H1 (cell line): Measurements from ENCODE around the gene PCDHB13. TPM values are rescaled to one million over a fixed set of nuclear protein-coding genes. Genes with fewer than 3 reads are reported as not detected.
A peak's percentile ranks its signal among the peaks of the same experiment; 100 is the strongest.

Experiments
- CTCF ChIA-PET: fragments of 300-600 bp; sonication (Branson Sonifier 250); formaldehyde crosslinking; loops from one replicate; lab custom pipeline; 2021; ENCODE audit not compliant: partially characterized antibody; lab: Charles Lee
- POLR2A ChIA-PET: fragments of 300-600 bp; sonication (Branson Sonifier 250); formaldehyde crosslinking; loops from one replicate; lab custom pipeline; 2021; ENCODE audit warnings: inconsistent platforms; ENCODE audit not compliant: partially characterized antibody; lab: Charles Lee
- DNase-seq, 2 experiments: peaks; one replicate each; pipeline versions ENCODE4 v3.0.0 to v3.0.0-alpha.2; 2010 to 2022; ENCODE audit warnings: low spot score in 2 of 2, low read depth in 1 of 2, mixed read lengths in 1 of 2
- FAIRE-seq: peaks from 2 replicates; lab custom pipeline; 2011; peaks lifted over from hg19 to GRCh38; lab: Jason Lieb, UNC
- H2AFZ ChIP-seq: 2 replicates; pipeline ENCODE4 v1.8.1; 2012; ENCODE audit warnings: low read length, inconsistent platforms
- H2AK5ac ChIP-seq: 2 replicates; pipeline ENCODE4 v1.6.1; 2013; ENCODE audit warnings: low read depth, low read length
- H2BK120ac ChIP-seq: replicated peaks from 2 replicates; pipeline ENCODE3; 2013; ENCODE audit warnings: low read depth, low read length, inconsistent platforms
- H2BK12ac ChIP-seq: 2 replicates; pipeline ENCODE4 v1.6.1; 2013; ENCODE audit warnings: low read depth, low read length
- H2BK15ac ChIP-seq: 2 replicates; pipeline ENCODE4 v1.6.1; 2013; ENCODE audit warnings: low read length
- H2BK20ac ChIP-seq: 2 replicates; pipeline ENCODE4 v1.6.1; 2013; ENCODE audit warnings: low read length
- H2BK5ac ChIP-seq: 2 replicates; pipeline ENCODE4 v1.6.1; 2013; ENCODE audit warnings: low read depth, low read length
- H3K14ac ChIP-seq: 2 replicates; pipeline ENCODE4 v1.6.1; 2013; ENCODE audit warnings: inconsistent platforms; ENCODE audit not compliant: insufficient read length
- H3K18ac ChIP-seq: 2 replicates; pipeline ENCODE4 v1.6.1; 2013; ENCODE audit warnings: low read length; ENCODE audit errors: extremely low read depth
- H3K23ac ChIP-seq: 2 replicates; pipeline ENCODE4 v1.6.1; 2013; ENCODE audit warnings: inconsistent platforms; ENCODE audit not compliant: insufficient read length
- H3K23me2 ChIP-seq: 2 replicates; pipeline ENCODE4 v1.6.1; 2013; ENCODE audit warnings: low read depth, low read length
- H3K27ac ChIP-seq: 2 replicates; pipeline ENCODE4 v1.6.1; 2011; ENCODE audit warnings: low read depth, low read length, inconsistent platforms
- H3K27me3 ChIP-seq, 4 experiments: replicated peaks in 1 of 4; 1 replicate in 1 of 4; 2 replicates in 3 of 4; pipeline versions ENCODE4 v1.6.1 to v1.8.1; 2011 to 2013; ENCODE audit warnings: low read length in 3 of 4, mild to moderate bottlenecking in 3 of 4, inconsistent platforms in 2 of 4, mixed read lengths in 2 of 4, moderate library complexity in 1 of 4; ENCODE audit not compliant: control insufficient read depth in 3 of 4, insufficient read depth in 3 of 4; ENCODE audit errors: extremely low read depth in 1 of 4
- H3K36me3 ChIP-seq, 4 experiments: 2 replicates each; pipeline versions ENCODE4 v1.6.1 to v1.8.1; 2011 to 2013; ENCODE audit warnings: mild to moderate bottlenecking in 4 of 4, low read length in 3 of 4, moderate library complexity in 2 of 4, control low read depth in 1 of 4, inconsistent platforms in 1 of 4; ENCODE audit not compliant: insufficient read depth in 4 of 4, control insufficient read depth in 2 of 4
- H3K4ac ChIP-seq: replicated peaks from 2 replicates; pipeline ENCODE3; 2013; ENCODE audit warnings: low read length, low read depth, mixed read lengths, inconsistent platforms; ENCODE audit not compliant: insufficient read length
- H3K4me1 ChIP-seq, 4 experiments: replicated peaks in 1 of 4; 1 replicate in 1 of 4; 2 replicates in 3 of 4; pipeline versions ENCODE4 v1.6.1 to v1.8.1; 2011 to 2013; ENCODE audit warnings: low read length in 3 of 4, inconsistent platforms in 2 of 4, mixed read lengths in 1 of 4; ENCODE audit not compliant: insufficient read depth in 4 of 4, control insufficient read depth in 3 of 4
- H3K4me2 ChIP-seq, 2 experiments: 2 replicates each; pipeline versions ENCODE4 v1.6.1 to v1.8.1; 2011 to 2013; ENCODE audit warnings: low read depth in 2 of 2, low read length in 2 of 2, control low read depth in 1 of 2, inconsistent platforms in 1 of 2, mild to moderate bottlenecking in 1 of 2; ENCODE audit not compliant: insufficient read depth in 1 of 2
- H3K4me3 ChIP-seq, 4 experiments: fragments of 200-600, 300-600 bp in 1 of 4; sonication (generic), shearing (Covaris generic), sonication (Bioruptor Twin) in 1 of 4; 2 replicates each; pipeline versions ENCODE4 v1.5.1 to v1.8.1; 2011 to 2016; ENCODE audit warnings: low read length in 4 of 4, low read depth in 3 of 4, control low read depth in 2 of 4, inconsistent platforms in 2 of 4, mild to moderate bottlenecking in 2 of 4, mixed read lengths in 1 of 4, moderate library complexity in 1 of 4; ENCODE audit not compliant: insufficient read depth in 2 of 4; ENCODE audit errors: extremely low read depth in 1 of 4
- H3K56ac ChIP-seq: replicated peaks from 2 replicates; pipeline ENCODE3; 2013; ENCODE audit warnings: low read depth, mild to moderate bottlenecking, mixed read lengths, low read length, inconsistent platforms; ENCODE audit not compliant: insufficient read length
- H3K79me1 ChIP-seq: 2 replicates; pipeline ENCODE4 v1.6.1; 2013; ENCODE audit warnings: low read depth, low read length, control low read depth
- H3K79me2 ChIP-seq, 2 experiments: 2 replicates each; pipeline versions ENCODE4 v1.6.1 to v1.8.1; 2012 to 2013; ENCODE audit warnings: low read length in 2 of 2, mild to moderate bottlenecking in 2 of 2, inconsistent platforms in 1 of 2; ENCODE audit not compliant: insufficient read depth in 2 of 2, control insufficient read depth in 1 of 2
- H3K9ac ChIP-seq, 4 experiments: replicated peaks in 1 of 4; 1 replicate in 1 of 4; 2 replicates in 3 of 4; pipeline versions ENCODE4 v1.6.1 to v1.8.1; 2011 to 2013; ENCODE audit warnings: low read depth in 3 of 4, low read length in 3 of 4, control low read depth in 2 of 4, mild to moderate bottlenecking in 2 of 4, moderate library complexity in 2 of 4, inconsistent platforms in 1 of 4; ENCODE audit errors: extremely low read depth in 1 of 4
- H3K9me3 ChIP-seq, 2 experiments: 2 replicates each; pipeline versions ENCODE4 v1.6.1 to v1.8.1; 2012 to 2013; ENCODE audit warnings: mild to moderate bottlenecking in 2 of 2, moderate library complexity in 2 of 2, control low read depth in 1 of 2, inconsistent platforms in 1 of 2, low read depth in 1 of 2, low read length in 1 of 2, mixed read lengths in 1 of 2; ENCODE audit not compliant: insufficient read depth in 2 of 2
- H4K20me1 ChIP-seq, 2 experiments: replicated peaks in 1 of 2; 2 replicates each; pipeline versions ENCODE3 to v1.8.1; 2011 to 2013; ENCODE audit warnings: inconsistent platforms in 2 of 2, low read length in 2 of 2, mild to moderate bottlenecking in 1 of 2; ENCODE audit not compliant: insufficient read depth in 2 of 2, control insufficient read depth in 1 of 2
- H4K5ac ChIP-seq: 2 replicates; pipeline ENCODE4 v1.6.1; 2013; ENCODE audit warnings: low read length, low read depth, mixed read lengths, inconsistent platforms; ENCODE audit not compliant: insufficient read length
- H4K8ac ChIP-seq: 2 replicates; pipeline ENCODE4 v1.8.0; 2013; ENCODE audit warnings: mild to moderate bottlenecking, moderate library complexity, low read length, inconsistent platforms; ENCODE audit not compliant: insufficient read depth; ENCODE audit errors: extremely low read depth
- H4K91ac ChIP-seq: replicated peaks from 2 replicates; pipeline ENCODE3; 2013; ENCODE audit warnings: low read length, mixed read lengths, inconsistent platforms; ENCODE audit not compliant: insufficient read length
- BACH1 ChIP-seq: IDR thresholded peaks from 2 replicates; pipeline ENCODE4 v1.6.1; 2012; ENCODE audit warnings: low read length, improper control_type of control experiment
- CBX8 ChIP-seq: fragments of 300-800, 300-1000 bp; sonication (generic); IDR thresholded peaks from 2 replicates; pipeline ENCODE4 v1.7.1; 2016; ENCODE audit warnings: low read depth, low read length, borderline replicate concordance
- CTCF ChIP-seq, 3 experiments: IDR thresholded peaks; 1 replicate in 2 of 3; 2 replicates in 1 of 3; pipeline versions ENCODE4 v1.5.1 to v1.6.1; 2011; ENCODE audit warnings: low read length in 3 of 3, mild to moderate bottlenecking in 3 of 3, inconsistent platforms in 2 of 3, low read depth in 1 of 3, moderate library complexity in 1 of 3; ENCODE audit not compliant: insufficient read depth in 1 of 3; ENCODE audit errors: control extremely low read depth in 1 of 3
- GABPA ChIP-seq: IDR thresholded peaks from 2 replicates; pipeline ENCODE4 v1.6.1; 2011; ENCODE audit warnings: mild to moderate bottlenecking, low read length, moderate library complexity, borderline replicate concordance; ENCODE audit not compliant: insufficient read depth
- KDM1A ChIP-seq: fragments of 200-600, 300-600 bp; sonication (generic); IDR thresholded peaks from 2 replicates; pipeline ENCODE4 v1.7.1; 2016; ENCODE audit warnings: mild to moderate bottlenecking, low read length, borderline replicate concordance
- POLR2A ChIP-seq, 2 experiments: IDR thresholded peaks; 1 replicate in 1 of 2; 2 replicates in 1 of 2; pipeline ENCODE4 v1.6.1; 2011; ENCODE audit warnings: low read depth in 2 of 2, low read length in 2 of 2, mild to moderate bottlenecking in 2 of 2; ENCODE audit errors: control extremely low read depth in 1 of 2
- POLR2AphosphoS5 ChIP-seq: IDR thresholded peaks from 2 replicates; pipeline ENCODE4 v1.6.1; 2011; ENCODE audit warnings: low read depth, low read length
- SIRT6 ChIP-seq: IDR thresholded peaks from one replicate; pipeline ENCODE4 v1.7.1; 2012; ENCODE audit warnings: low read length, inconsistent platforms
- SP1 ChIP-seq: IDR thresholded peaks from 2 replicates; pipeline ENCODE4 v1.6.1; 2011; ENCODE audit warnings: low read depth, low read length
- TAF1 ChIP-seq: IDR thresholded peaks from 2 replicates; pipeline ENCODE4 v1.6.1; 2011; ENCODE audit warnings: mild to moderate bottlenecking, low read depth, low read length
- TBP ChIP-seq: IDR thresholded peaks from 2 replicates; pipeline ENCODE4 v1.6.1; 2011; ENCODE audit warnings: low read depth, low read length, improper control_type of control experiment
- YY1 ChIP-seq: IDR thresholded peaks from 2 replicates; pipeline ENCODE4 v1.6.1; 2011; ENCODE audit warnings: low read depth, mild to moderate bottlenecking, low read length
- WGBS, 2 experiments: shearing (Covaris generic) in 1 of 2; methylation state at CpG; one replicate each; pipeline versions ENCODE4 v1.1.6 to v1.1.7; 2013 to 2015; ENCODE audit warnings: low lambda C conversion rate in 2 of 2, mixed read lengths in 2 of 2, inconsistent platforms in 1 of 2, low coverage in 1 of 2, missing lambda C conversion rate in 1 of 2; ENCODE audit not compliant: insufficient replicate concordance in 2 of 2, insufficient coverage in 1 of 2, insufficient read length in 1 of 2; ENCODE audit errors: extremely low coverage in 1 of 2, missing lambda C conversion rate in 1 of 2; 5-methylcytosine and 5-hydroxymethylcytosine counted together
- polyA plus RNA-seq, 7 experiments: library from polyadenylated mRNA; depleted of rRNA in 3 of 7; stranded (reverse) in 5 of 7; unstranded in 2 of 7; fragments of >200 nt in 5 of 7; fragments of 200-250 nt in 2 of 7; gene quantifications; 1 replicate in 5 of 7; 2 replicates in 1 of 7; 4 replicates in 1 of 7; pipeline versions ENCODE4 v1.2.1 to v1.2.3, GENCODE V29; 2011 to 2013; ENCODE audit warnings: missing spikeins in 2 of 7, mixed read lengths in 2 of 7
- total RNA-seq: library from RNA; stranded (reverse); fragmentation: NEBNext Ultra II Directional; extraction: Animal tissue kit (Norgen Biotek cat#: 25700); gene quantifications from 2 replicates; pipeline ENCODE4 v1.2.1, GENCODE V29; 2021

PCDHB13 gene
- total and polyA plus RNA-seq, 2 of the 8 experiments (the other 6 are each of a cell fraction or from before 2014, with no cell fraction given): 1.1 to 1.4 TPM

GRCh38 chr5:141182248-141182647 lies 31.5 kb upstream of the PCDHB13 start, which contains the start of gene PCDHB16:
TSS of gene PCDHB16 (plus strand) at chr5:141182387. CDS start at chr5:141182560, 173 bp downstream.
- Histone ChIP-seq H2AK5ac (no peak within 1 kb of the TSS), H2BK15ac (no peak within 1 kb of the TSS), H3K9me3 (no peaks in the 10 kb centered on the region; a peak in 1 of 4 replicates), H2BK12ac (no peak within 1 kb of the TSS), H3K27ac (no peak within 1 kb of the TSS), H2BK5ac (no peak within 1 kb of the TSS), H4K5ac (no peak within 1 kb of the TSS), H2AFZ (peak within 1 kb of the TSS; percentile 100), H3K23ac (no peak within 1 kb of the TSS), H2BK20ac (no peak within 1 kb of the TSS), H3K4me3 (peak within 1 kb of the TSS; percentile 11 to 52 (median 32); a peak in 5 of 8 replicates), H2BK120ac (no peak within 1 kb of the TSS), H3K79me1 (no peaks in the 10 kb centered on the region), H4K20me1 (no peaks in the 10 kb centered on the region), H3K27me3 (no peaks in the 10 kb centered on the region), H3K9ac (peak within 1 kb of the TSS in 1 of 4 experiments; percentile 62; a peak in 1 of 7 replicates), H3K23me2 (no peaks in the 10 kb centered on the region), H3K36me3 (no peaks in the 10 kb centered on the region), H3K4me2 (peak within 1 kb of the TSS; percentile 41 to 60), H3K79me2 (no peaks in the 10 kb centered on the region), H3K4me1 (0 out of 7 replicates have a peak, but pooled peaks cover 0 to 2% (median 0%) of the 10 kb centered on the region in 4 experiments), H3K4ac (no peak within 1 kb of the TSS), H4K91ac (no peak within 1 kb of the TSS), H4K8ac (0 out of 2 replicates have a peak within 1 kb of the TSS, but pooled peaks have one; percentile 16), H3K18ac (no peak within 1 kb of the TSS), H3K14ac (no peak within 1 kb of the TSS), H3K56ac (no peak within 1 kb of the TSS)
- CTCF ChIA-PET: interaction anchor here (0.6 to 3.5 kb wide), 71 partner anchors 9 to 765 kb away, joined by 3 to 44 read pairs (median 4); partner anchors contain the start of genes PCDHB10, PCDHB11, PCDHB12 and PCDHB13
- peak; percentile 70 for FAIRE-seq
- DNase-seq: peak in 1 of 2 experiments; percentile 78
- 37% methylated on average over 13 of the region's 13 CpGs; no CpG with 5 or more reads in 1 of the 2 experiments for WGBS, 2 experiments
- POLR2A ChIA-PET: interaction anchor here (1.0 to 1.4 kb wide), 3 partner anchors 10 to 87 kb away, joined by 3 to 7 read pairs (median 6); partner anchors contain the start of genes PCDHB10, PCDHB2 and PCDHB5
- TF ChIP-seq TAF1: peak; percentile 38; the same call in 1 of the 2 replicates
- TF ChIP-seq CBX8: no peak
- TF ChIP-seq YY1: no peak
- TF ChIP-seq POLR2AphosphoS5: no peak
- TF ChIP-seq SP1: no peak
- no peak for TF ChIP-seq KDM1A
- 0 out of 2 replicates have a peak, but pooled peaks have one; percentile 16 for TF ChIP-seq TBP
- no peak for TF ChIP-seq POLR2A (IDR thresholded peaks at IDR 0.05; ENCODE audit: control extremely low read depth in 1 of 2, low read depth in 2 of 2, low read length in 2 of 2)
- no peak for TF ChIP-seq GABPA
- no peak for TF ChIP-seq BACH1
- no peak for TF ChIP-seq SIRT6
- TF ChIP-seq CTCF (IDR thresholded peaks at IDR 0.05; ENCODE audit: control extremely low read depth in 1 of 3, insufficient read depth in 1 of 3, low read depth in 1 of 3, low read length in 3 of 3): peak; percentile 49 to 82 (median 78)
